Ectodermal cell (in vitro differentiated cells): Measurements from ENCODE around the gene QDPR.
"Not testable (repeated sequence)": the region's sequence is repeated elsewhere in the genome, so short reads cannot be mapped to it uniquely, and the experiment has no call there.

ENCODE experiments used
- H3K27ac ChIP-seq: 2 replicates; pipeline ENCODE4 v1.7.0; 2013; ENCODE audit warnings: mild to moderate bottlenecking, low read depth, low read length; ENCODE audit not compliant: insufficient read depth, poor library complexity, severe bottlenecking
- H3K27me3 ChIP-seq: 2 replicates; pipeline ENCODE4 v1.7.0; 2013; ENCODE audit warnings: mild to moderate bottlenecking, low read length; ENCODE audit not compliant: insufficient read depth, control insufficient read depth, poor library complexity, severe bottlenecking
- H3K36me3 ChIP-seq: one replicate; pipeline ENCODE4 v1.7.0; 2013; ENCODE audit warnings: low read length; ENCODE audit not compliant: control insufficient read depth, insufficient read depth
- H3K4me1 ChIP-seq: one replicate; pipeline ENCODE4 v1.7.0; 2013; ENCODE audit warnings: low read length; ENCODE audit not compliant: control insufficient read depth, insufficient read depth
- H3K4me3 ChIP-seq: 2 replicates; pipeline ENCODE4 v1.7.0; 2013; ENCODE audit warnings: low read depth, low read length, control low read depth; ENCODE audit not compliant: insufficient read depth
- H3K9me3 ChIP-seq: 2 replicates; pipeline ENCODE4 v1.7.0; 2013; ENCODE audit warnings: mild to moderate bottlenecking, low read length, moderate library complexity; ENCODE audit not compliant: control insufficient read depth
- WGBS, 2 experiments: methylation state at CpG; one replicate each; pipeline ENCODE4 v1.1.7; 2013; ENCODE audit warnings: missing lambda C conversion rate in 2 of 2; 5-methylcytosine and 5-hydroxymethylcytosine counted together

The QDPR gene

DNA sequence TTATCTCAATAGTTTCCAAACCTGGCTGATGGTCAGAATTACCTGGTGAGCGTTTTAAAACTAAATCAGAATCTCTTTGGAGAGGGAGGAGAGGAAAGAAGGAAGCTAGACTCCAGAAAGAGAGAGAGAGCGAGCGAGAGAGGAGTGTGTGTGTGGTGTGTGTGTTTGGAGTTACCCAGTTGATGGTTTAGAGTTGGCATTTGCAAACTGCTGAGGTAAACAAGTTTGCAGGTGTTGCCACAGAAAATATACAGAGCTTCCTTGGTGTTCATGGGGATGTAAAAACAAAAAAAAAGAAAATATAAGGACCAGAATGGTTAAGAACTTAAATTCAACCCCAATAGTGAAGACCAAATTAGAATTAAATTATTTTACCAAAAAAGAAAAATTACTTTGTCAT lies 38.7 kb upstream of the QDPR start:
- no peaks in the 10 kb centered on the region for H3K36me3 ChIP-seq
- WGBS, 2 experiments, result 89 to 95% methylated on average over 3 of the region's 3 CpGs
- no peak overlapping the region for H3K4me3 ChIP-seq
- H3K9me3 ChIP-seq, result no peaks in the 10 kb centered on the region
- no peaks in the 10 kb centered on the region for H3K4me1 ChIP-seq
- no peak overlapping the region for H3K27ac ChIP-seq
- H3K27me3 ChIP-seq, result peaks cover 11% of the 10 kb centered on the region

DNA sequence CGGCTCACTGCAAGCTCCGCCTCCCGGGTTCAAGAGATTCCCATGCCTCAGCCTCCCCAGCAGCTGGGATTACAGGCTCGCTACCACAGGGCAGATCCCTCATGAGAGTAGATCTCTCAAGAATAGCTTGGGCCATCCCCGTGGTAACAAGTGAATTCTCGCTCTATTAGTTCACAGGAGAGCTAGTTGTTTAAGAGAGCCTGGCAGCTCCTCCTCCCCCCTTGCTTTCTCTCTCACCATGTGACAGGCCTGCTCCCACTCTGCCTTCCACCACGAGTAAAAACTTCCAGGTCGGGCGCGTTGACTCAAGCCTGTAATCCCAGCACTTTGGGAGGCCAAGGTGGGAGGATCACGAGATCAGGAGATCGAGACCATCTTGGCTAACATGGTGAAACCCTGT lies 34.8 kb upstream of the QDPR start:
- H3K4me1 ChIP-seq, result no peaks in the 10 kb centered on the region
- no peaks in the 10 kb centered on the region for H3K36me3 ChIP-seq
- no peak overlapping the region for H3K4me3 ChIP-seq
- H3K27me3 ChIP-seq, result no peaks in the 10 kb centered on the region
- no peak overlapping the region for H3K27ac ChIP-seq
- no peaks in the 10 kb centered on the region for H3K9me3 ChIP-seq
- WGBS, 2 experiments, result 79 to 80% methylated on average over 12 of the region's 12 CpGs

DNA sequence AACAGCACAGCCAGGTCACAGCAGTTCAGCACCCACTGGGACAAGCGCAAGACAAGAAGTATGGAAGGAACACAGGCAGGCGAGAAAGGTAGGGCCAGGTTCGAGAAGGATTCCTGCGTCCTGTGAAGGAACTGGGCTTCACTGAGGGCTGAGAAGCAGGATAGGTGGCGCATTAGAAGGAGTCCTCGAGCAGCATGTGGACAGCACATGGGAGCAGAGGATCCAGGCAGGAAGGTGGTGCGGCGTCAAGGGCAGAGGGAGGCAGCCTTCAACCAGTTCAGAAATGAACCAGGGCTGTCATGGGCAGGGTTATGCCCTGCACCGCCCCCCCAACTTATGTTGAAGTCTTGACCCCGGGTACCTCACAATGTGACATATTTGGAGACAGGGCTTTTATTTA lies 34.3 kb upstream of the QDPR start:
- WGBS, 2 experiments, result 90 to 92% methylated on average over 10 of the region's 10 CpGs
- Histone ChIP-seq H3K4me3 (no peak overlapping the region), H3K27ac (no peak overlapping the region), H3K4me1 (no peaks in the 10 kb centered on the region), H3K9me3 (no peaks in the 10 kb centered on the region), H3K36me3 (no peaks in the 10 kb centered on the region), H3K27me3 (no peaks in the 10 kb centered on the region)

DNA sequence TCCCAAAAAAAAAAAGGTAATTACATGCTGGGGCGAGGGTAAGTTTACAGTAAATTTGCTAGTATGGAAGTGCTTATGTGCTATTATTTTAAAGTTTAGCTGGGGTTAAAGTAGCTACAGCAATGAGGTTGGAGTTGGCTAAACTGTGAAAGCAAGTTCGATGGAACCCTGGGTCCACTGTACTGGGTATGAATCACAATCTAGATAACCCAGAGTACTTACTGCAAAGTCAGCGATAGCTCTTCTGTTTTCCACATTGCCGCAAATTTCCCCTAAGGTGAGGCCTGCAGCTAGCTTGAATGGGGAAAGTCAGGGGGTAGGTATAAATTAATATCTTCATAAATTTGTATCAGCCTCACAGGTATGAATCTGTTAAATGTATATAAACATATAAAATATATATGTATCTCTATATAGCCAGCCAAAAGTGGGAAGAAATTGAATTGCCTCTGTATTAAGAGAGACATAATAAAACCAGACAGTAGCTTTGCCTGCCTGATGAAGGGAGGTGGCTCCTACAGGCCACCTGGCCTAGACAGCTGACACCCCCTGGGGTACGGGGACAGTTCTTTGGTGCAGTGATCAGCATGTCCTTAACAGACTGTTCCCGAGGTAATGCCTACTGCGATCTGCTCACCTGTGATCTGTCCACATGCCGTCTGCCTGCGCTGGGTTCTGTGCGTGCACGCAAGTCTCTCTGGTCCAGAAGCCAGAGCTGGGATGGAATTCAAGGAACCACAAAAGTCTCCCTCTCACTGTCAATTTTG lies 33.7 kb upstream of the QDPR start:
- Histone ChIP-seq H3K9me3 (no peaks in the 10 kb centered on the region), H3K4me3 (no peak overlapping the region), H3K36me3 (no peaks in the 10 kb centered on the region), H3K27me3 (no peaks in the 10 kb centered on the region), H3K27ac (no peak overlapping the region), H3K4me1 (no peaks in the 10 kb centered on the region)
- 75 to 79% methylated on average over 9 to 11 of the region's 11 CpGs for WGBS, 2 experiments

DNA sequence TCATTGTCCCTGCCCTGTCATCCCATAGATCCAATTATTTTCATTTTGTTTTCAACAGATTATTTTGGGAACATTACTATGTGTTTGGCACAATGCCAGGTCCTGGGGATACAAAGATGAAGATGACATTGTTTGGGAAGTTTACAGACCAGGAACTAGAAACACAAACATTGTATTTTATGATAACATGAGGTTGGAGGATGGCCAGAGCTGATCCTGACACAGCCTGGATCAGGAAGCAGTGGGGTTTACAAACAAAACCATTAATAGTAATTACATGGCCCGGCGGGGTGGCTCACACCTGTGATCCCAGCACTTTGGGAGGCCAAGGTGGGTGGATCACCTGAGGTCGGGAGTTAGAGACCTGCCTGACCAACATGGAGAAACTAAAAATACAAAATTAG lies 32.9 kb upstream of the QDPR start:
- 72 to 82% methylated on average over 3 of the region's 3 CpGs for WGBS, 2 experiments
- H3K27ac ChIP-seq, result no peak overlapping the region
- H3K27me3 ChIP-seq, result no peaks in the 10 kb centered on the region
- H3K4me3 ChIP-seq, result no peak overlapping the region
- no peaks in the 10 kb centered on the region for H3K9me3 ChIP-seq
- no peaks in the 10 kb centered on the region for H3K36me3 ChIP-seq
- H3K4me1 ChIP-seq, result no peaks in the 10 kb centered on the region

DNA sequence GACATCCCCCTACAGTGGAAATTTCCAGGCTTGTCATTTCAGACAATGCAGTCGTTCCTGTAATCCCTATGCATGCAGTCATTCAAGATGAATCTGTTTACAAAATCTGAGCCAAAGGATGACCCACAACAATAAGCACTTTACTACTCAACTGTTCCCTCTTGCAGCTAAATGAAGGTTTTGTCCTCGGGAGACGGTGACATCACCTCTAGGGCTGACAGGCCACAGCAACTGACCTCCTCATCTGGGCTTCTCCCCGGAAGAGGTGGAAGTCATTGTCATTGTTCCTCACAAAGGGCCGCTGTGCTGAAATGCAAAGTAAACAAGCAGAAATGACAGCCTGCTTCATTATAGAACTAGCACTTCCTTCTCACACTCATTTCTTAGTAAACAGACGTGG lies 32.3 kb upstream of the QDPR start:
- H3K9me3 ChIP-seq, result no peaks in the 10 kb centered on the region
- no peaks in the 10 kb centered on the region for H3K4me1 ChIP-seq
- 36 to 44% methylated on average over 5 of the region's 6 CpGs for WGBS, 2 experiments
- no peaks in the 10 kb centered on the region for H3K36me3 ChIP-seq
- no peaks in the 10 kb centered on the region for H3K27me3 ChIP-seq
- no peak overlapping the region for H3K27ac ChIP-seq
- H3K4me3 ChIP-seq, result no peak overlapping the region

DNA sequence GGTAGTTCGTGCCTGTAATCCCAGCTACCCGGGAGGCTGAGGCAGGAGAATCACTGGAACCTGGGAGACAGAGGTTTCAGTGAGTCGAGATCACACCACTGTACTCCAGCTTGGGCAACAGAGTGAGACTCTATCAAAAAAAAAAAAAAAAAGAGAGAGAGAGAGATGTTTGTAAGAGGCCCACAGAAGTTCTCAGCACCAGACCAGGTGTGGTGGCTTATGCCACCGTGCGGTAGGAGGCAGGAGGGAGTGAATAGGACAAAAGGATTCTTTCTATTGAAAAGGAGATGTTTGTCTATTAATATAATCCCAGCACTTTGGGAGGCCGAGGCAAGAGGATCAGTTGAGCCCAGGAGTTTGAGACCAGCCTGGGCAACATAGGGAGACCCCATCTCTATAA lies 25.2 kb upstream of the QDPR start:
- not testable (repeated sequence) for H3K27ac ChIP-seq, H3K9me3 ChIP-seq, H3K27me3 ChIP-seq, H3K4me3 ChIP-seq, H3K4me1 ChIP-seq, H3K36me3 ChIP-seq
- WGBS, 2 experiments, result 93 to 95% methylated on average over 6 of the region's 6 CpGs

DNA sequence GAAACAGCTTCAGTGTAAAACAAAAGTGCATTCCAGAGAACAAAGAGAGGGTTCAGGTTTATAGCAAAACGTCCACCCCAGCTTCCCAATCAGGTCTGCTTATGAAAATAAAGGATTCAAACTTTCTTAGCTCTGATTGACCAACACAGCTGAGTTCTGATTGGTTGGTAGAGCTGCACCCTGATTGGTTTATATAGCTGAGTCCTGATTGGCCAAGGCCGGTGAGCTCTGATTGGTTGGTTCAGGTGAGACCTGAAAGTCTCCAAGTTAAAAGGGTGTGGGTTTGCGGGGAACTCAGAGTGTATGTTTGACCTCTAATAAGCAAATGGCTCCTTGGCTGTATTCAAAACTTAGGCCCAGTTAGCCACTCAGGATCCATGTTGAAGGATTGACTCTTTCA lies 24.0 kb upstream of the QDPR start:
- Histone ChIP-seq H3K27me3 (no peaks in the 10 kb centered on the region), H3K36me3 (no peaks in the 10 kb centered on the region), H3K4me3 (no peak overlapping the region), H3K4me1 (no peaks in the 10 kb centered on the region), H3K27ac (no peak overlapping the region), H3K9me3 (no peaks in the 10 kb centered on the region)
- WGBS, 2 experiments, result 92 to 95% methylated on average over 3 of the region's 3 CpGs

DNA sequence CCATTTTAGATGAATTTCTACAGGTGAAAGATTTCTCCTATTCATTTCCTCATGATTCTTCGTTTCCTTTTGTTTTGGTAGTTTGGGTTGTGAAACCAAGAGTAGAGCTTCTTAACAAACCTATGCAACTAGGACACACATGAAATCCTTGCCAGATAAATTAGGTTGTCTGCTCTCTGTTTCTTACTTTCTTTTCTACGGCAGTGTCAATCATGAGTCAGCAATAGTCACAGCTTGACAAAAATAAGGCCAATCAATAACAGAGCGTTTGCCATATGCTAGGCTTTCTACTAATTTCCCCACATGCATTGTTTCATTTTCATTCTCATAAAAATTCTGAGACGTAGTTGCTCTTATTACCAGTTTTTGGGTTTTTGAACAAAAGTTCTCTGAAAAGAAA lies 23.4 kb upstream of the QDPR start:
- Histone ChIP-seq H3K9me3 (no peaks in the 10 kb centered on the region), H3K27me3 (no peaks in the 10 kb centered on the region), H3K27ac (no peak overlapping the region), H3K36me3 (no peaks in the 10 kb centered on the region), H3K4me1 (no peaks in the 10 kb centered on the region), H3K4me3 (no peak overlapping the region)
- WGBS, 2 experiments, result 88 to 95% methylated on average over 3 to 4 of the region's 4 CpGs

DNA sequence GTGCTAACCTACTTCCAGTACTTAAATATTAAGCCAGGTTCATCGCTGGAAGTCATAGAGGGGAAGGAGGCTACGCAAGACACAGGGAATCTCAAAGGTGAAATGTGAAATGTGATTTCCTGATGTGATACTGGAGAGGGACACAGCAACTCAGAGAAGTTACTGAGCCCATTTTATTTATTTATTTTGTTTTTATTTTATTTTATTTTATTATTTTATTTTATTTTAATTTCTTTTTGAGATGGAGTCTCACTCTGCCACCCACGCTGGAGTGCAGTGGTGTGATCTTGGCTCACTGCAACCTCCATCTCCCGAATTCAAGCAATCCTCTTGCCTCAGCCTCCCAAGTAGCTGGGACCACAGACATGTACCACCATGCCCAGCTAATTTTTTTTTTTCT lies 22.8 kb upstream of the QDPR start:
- Histone ChIP-seq H3K4me3 (no peak overlapping the region), H3K36me3 (no peaks in the 10 kb centered on the region), H3K27me3 (no peaks in the 10 kb centered on the region), H3K27ac (no peak overlapping the region), H3K4me1 (no peaks in the 10 kb centered on the region), H3K9me3 (no peaks in the 10 kb centered on the region)
- 86 to 95% methylated on average over 4 of the region's 4 CpGs for WGBS, 2 experiments
